Endothelial cell of umbilical vein (primary cell): ENCODE measurements around the gene PAM16.

ENCODE experiments used
- EZH2 ChIP-seq: IDR thresholded peaks from 2 replicates; pipeline ENCODE4 v1.6.1; 2012; ENCODE audit warnings: borderline replicate concordance, low read depth, mild to moderate bottlenecking, moderate library complexity, low read length, inconsistent platforms; ENCODE audit not compliant: severe bottlenecking
- FOS ChIP-seq: IDR thresholded peaks from 2 replicates; pipeline ENCODE4 v1.6.1; 2011; ENCODE audit warnings: mild to moderate bottlenecking, low read length, moderate library complexity, borderline replicate concordance; ENCODE audit not compliant: insufficient read depth
- JUN ChIP-seq: IDR thresholded peaks from 2 replicates; pipeline ENCODE4 v1.6.1; 2011; ENCODE audit warnings: borderline replicate concordance, low read depth; ENCODE audit not compliant: insufficient read length, insufficient read depth
- MYC ChIP-seq: IDR thresholded peaks from one replicate; pipeline ENCODE4 v1.6.1; 2011; ENCODE audit warnings: mild to moderate bottlenecking, low read depth, low read length
- POLR2A ChIP-seq: IDR thresholded peaks from 2 replicates; pipeline ENCODE4 v1.6.1; 2012; ENCODE audit warnings: low read depth, mild to moderate bottlenecking, control low read depth, low read length
- POLR2AphosphoS5 ChIP-seq: IDR thresholded peaks from 2 replicates; pipeline ENCODE4 v1.6.1; 2012; ENCODE audit warnings: low read depth, mild to moderate bottlenecking, control low read depth, low read length, moderate library complexity; ENCODE audit not compliant: insufficient read depth
- TF ChIP-seq, protein P1 (sequence below), 2 donors: IDR thresholded peaks; 1 replicate in 1 of 2; 2 replicates in 1 of 2; pipeline ENCODE4 v1.5.1; 2011; ENCODE audit warnings: low read length in 2 of 2, mild to moderate bottlenecking in 2 of 2, moderate library complexity in 2 of 2, control low read depth in 1 of 2, inconsistent platforms in 1 of 2, low read depth in 1 of 2; ENCODE audit not compliant: insufficient read depth in 1 of 2; ENCODE audit errors: extremely low read depth in 1 of 2
- TF ChIP-seq, protein P2 (sequence below): IDR thresholded peaks from 2 replicates; pipeline ENCODE4 v1.6.1; 2011; ENCODE audit not compliant: insufficient read depth, insufficient read length

- TF ChIP-seq POLR2A (no peak), POLR2AphosphoS5 (no peak), EZH2 (no peak), JUN (no peak), MYC (no peak), FOS (no peak)
- TF ChIP-seq, protein P1, sequence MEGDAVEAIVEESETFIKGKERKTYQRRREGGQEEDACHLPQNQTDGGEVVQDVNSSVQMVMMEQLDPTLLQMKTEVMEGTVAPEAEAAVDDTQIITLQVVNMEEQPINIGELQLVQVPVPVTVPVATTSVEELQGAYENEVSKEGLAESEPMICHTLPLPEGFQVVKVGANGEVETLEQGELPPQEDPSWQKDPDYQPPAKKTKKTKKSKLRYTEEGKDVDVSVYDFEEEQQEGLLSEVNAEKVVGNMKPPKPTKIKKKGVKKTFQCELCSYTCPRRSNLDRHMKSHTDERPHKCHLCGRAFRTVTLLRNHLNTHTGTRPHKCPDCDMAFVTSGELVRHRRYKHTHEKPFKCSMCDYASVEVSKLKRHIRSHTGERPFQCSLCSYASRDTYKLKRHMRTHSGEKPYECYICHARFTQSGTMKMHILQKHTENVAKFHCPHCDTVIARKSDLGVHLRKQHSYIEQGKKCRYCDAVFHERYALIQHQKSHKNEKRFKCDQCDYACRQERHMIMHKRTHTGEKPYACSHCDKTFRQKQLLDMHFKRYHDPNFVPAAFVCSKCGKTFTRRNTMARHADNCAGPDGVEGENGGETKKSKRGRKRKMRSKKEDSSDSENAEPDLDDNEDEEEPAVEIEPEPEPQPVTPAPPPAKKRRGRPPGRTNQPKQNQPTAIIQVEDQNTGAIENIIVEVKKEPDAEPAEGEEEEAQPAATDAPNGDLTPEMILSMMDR (IDR thresholded peaks at IDR 0.05; ENCODE audit: extremely low read depth in 1 of 2, insufficient read depth in 1 of 2, low read depth in 1 of 2, low read length in 2 of 2): no peak
- TF ChIP-seq, protein P2, sequence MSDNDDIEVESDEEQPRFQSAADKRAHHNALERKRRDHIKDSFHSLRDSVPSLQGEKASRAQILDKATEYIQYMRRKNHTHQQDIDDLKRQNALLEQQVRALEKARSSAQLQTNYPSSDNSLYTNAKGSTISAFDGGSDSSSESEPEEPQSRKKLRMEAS: no peak
Observed at GRCh38 chr16:4395055-4395726, 44.1 kb upstream of the PAM16 start.
